ENCODE data around the gene CD2. TPM values are rescaled to one million over a fixed set of nuclear protein-coding genes. Genes with fewer than 3 reads are reported as not detected.

Gene CD2
- total RNA-seq, 4 donors from 2014 or later, result 0.39 to 1.7 TPM; not detected in 2

DNA sequence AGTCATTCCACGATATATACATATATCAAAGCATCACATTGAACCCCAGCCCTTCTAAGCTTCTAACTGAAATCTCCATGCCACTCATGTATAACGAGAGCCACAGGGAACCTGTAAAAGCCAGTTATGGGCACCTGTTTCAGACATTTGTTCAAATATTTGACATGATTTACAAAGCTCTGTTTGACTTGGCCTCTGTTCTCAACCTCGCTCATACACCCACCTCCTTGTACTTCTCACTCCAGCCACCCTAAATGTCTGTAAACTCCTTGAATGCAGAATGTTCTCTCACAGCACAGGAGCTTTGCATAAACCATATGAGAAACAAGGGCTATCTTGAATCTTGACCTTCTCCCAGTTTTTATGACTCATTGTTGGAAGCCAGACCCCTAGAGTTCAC is 36.9 kb upstream of the CD2 start:
- Histone ChIP-seq H3K27me3 (no peaks in the 10 kb centered on the region), H3K27ac (no peak overlapping the region), H3K4me3 (no peak overlapping the region), H3K4me1 (peaks cover 21% of the 10 kb centered on the region), H3K9me3 (no peaks in the 10 kb centered on the region), H3K36me3 (no peaks in the 10 kb centered on the region)
- WGBS, result 90% methylated on average over 3 of the region's 3 CpGs
- TF ChIP-seq EP300 (IDR thresholded peaks at IDR 0.05) (no peak), POLR2AphosphoS5 (IDR thresholded peaks at IDR 0.05) (no peak)
- TF ChIP-seq, protein P1, sequence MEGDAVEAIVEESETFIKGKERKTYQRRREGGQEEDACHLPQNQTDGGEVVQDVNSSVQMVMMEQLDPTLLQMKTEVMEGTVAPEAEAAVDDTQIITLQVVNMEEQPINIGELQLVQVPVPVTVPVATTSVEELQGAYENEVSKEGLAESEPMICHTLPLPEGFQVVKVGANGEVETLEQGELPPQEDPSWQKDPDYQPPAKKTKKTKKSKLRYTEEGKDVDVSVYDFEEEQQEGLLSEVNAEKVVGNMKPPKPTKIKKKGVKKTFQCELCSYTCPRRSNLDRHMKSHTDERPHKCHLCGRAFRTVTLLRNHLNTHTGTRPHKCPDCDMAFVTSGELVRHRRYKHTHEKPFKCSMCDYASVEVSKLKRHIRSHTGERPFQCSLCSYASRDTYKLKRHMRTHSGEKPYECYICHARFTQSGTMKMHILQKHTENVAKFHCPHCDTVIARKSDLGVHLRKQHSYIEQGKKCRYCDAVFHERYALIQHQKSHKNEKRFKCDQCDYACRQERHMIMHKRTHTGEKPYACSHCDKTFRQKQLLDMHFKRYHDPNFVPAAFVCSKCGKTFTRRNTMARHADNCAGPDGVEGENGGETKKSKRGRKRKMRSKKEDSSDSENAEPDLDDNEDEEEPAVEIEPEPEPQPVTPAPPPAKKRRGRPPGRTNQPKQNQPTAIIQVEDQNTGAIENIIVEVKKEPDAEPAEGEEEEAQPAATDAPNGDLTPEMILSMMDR (IDR thresholded peaks at IDR 0.05), result no peak
- no peak for DNase-seq (ENCODE audit: low spot score in 2 of 2)

DNA sequence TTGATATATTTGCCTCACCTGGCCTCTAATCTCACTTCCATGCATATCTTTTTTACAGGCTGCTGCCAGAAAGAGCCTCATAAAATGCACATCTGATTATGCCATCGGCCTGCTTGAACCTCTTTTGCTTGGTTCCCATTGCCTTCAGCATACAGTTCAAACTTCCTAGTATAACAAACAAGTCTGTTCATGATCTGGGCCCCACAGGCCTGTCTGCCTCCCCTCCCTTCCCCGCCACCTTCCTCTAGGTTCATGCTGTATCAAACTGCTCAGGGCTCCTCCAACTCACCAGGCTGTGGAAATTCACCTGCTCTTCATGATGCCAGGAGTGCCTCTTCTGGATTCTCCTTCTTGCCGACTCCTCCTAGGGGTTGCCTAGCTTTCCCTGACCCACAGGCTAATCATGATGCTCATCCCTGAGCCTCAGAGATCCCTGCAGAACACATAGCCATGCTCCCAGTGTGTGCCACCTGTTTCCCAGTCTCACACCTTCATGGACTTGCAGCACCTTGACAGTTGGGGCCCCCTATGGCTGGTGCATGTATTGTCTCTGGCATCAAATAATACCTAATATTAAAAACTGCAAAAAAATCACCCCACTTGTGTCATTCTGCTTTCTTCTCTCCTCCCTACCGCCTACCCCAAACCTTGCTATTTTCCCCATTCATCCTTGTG is 33.7 kb upstream of the CD2 start:
- 65% methylated on average over 4 of the region's 4 CpGs for WGBS
- DNase-seq (ENCODE audit: low spot score in 2 of 2), result no peak
- Histone ChIP-seq H3K4me1 (peaks cover 37% of the 10 kb centered on the region), H3K4me3 (no peak overlapping the region), H3K27ac (no peak overlapping the region), H3K36me3 (no peaks in the 10 kb centered on the region), H3K27me3 (no peaks in the 10 kb centered on the region), H3K9me3 (no peaks in the 10 kb centered on the region)
- TF ChIP-seq POLR2AphosphoS5 (IDR thresholded peaks at IDR 0.05) (peak in 1 of 3 donors; percentile 16), EP300 (IDR thresholded peaks at IDR 0.05) (no peak), POLR2A (IDR thresholded peaks at IDR 0.05) (no peak)
- TF ChIP-seq, protein P1 (IDR thresholded peaks at IDR 0.05), result no peak

DNA sequence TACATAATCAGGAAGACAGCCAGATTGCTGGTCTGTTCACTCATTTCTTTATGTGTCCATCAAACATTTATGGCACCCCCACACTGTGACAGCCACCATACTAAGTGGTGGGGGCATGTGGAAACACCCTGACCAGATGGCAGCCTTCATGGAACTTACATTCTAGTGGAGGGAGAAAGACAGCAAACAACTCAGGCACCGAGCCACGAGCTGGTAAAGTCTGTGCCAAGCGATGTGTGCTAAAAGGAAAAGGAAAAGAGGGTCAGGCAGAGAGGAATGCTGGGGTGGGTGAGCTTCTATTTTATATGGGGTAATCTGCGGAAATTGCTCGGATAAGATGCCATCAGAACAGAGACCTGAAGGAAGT is 33.2 kb upstream of the CD2 start:
- TF ChIP-seq EP300 (IDR thresholded peaks at IDR 0.05) (no peak), POLR2AphosphoS5 (IDR thresholded peaks at IDR 0.05) (no peak), POLR2A (IDR thresholded peaks at IDR 0.05) (no peak)
- TF ChIP-seq, protein P1 (IDR thresholded peaks at IDR 0.05), result no peak
- Histone ChIP-seq H3K27me3 (no peaks in the 10 kb centered on the region), H3K27ac (peak overlapping the region; percentile 42), H3K4me1 (peaks cover 42% of the 10 kb centered on the region), H3K36me3 (no peaks in the 10 kb centered on the region), H3K9me3 (no peaks in the 10 kb centered on the region), H3K4me3 (no peak overlapping the region)
- 80% methylated on average over 5 of the region's 5 CpGs for WGBS
- no peak for DNase-seq (ENCODE audit: low spot score in 2 of 2)

DNA sequence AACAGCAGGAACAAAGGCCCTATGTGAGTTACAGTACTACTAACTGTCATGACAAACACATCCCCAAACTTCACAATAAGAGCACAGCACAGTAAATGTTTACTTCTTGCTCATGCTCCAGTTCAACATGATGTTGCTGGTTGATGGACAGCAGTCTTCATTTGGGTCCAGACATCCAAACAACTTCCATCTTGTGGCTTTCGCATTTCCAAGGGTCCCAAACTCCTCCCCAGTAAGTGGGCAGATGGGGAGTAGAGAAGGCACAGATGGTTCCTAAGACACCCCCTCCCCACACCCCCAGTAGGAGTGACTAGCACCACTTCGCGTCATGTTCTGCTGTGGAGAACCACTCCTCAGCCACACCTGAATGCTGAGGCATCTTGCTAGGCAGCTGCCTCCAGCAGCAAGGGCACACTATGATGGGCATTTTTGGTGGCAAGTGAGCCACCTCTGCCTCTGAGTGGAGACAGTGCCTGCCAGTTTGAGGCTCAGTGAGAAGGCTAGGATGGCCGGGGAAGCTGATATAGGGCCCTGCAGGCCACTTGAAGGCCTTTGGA is 32.7 kb upstream of the CD2 start:
- 85% methylated on average over 4 of the region's 4 CpGs for WGBS
- H3K27ac ChIP-seq, result peak overlapping the region; percentile 42
- H3K27me3 ChIP-seq, result no peaks in the 10 kb centered on the region
- no peak for DNase-seq (ENCODE audit: low spot score in 2 of 2)
- no peak overlapping the region for H3K4me3 ChIP-seq
- TF ChIP-seq POLR2A (IDR thresholded peaks at IDR 0.05) (no peak), POLR2AphosphoS5 (IDR thresholded peaks at IDR 0.05) (no peak), EP300 (IDR thresholded peaks at IDR 0.05) (no peak)
- TF ChIP-seq, protein P1 (IDR thresholded peaks at IDR 0.05), result no peak
- H3K4me1 ChIP-seq, result peaks cover 42% of the 10 kb centered on the region
- no peaks in the 10 kb centered on the region for H3K36me3 ChIP-seq
- no peaks in the 10 kb centered on the region for H3K9me3 ChIP-seq

DNA sequence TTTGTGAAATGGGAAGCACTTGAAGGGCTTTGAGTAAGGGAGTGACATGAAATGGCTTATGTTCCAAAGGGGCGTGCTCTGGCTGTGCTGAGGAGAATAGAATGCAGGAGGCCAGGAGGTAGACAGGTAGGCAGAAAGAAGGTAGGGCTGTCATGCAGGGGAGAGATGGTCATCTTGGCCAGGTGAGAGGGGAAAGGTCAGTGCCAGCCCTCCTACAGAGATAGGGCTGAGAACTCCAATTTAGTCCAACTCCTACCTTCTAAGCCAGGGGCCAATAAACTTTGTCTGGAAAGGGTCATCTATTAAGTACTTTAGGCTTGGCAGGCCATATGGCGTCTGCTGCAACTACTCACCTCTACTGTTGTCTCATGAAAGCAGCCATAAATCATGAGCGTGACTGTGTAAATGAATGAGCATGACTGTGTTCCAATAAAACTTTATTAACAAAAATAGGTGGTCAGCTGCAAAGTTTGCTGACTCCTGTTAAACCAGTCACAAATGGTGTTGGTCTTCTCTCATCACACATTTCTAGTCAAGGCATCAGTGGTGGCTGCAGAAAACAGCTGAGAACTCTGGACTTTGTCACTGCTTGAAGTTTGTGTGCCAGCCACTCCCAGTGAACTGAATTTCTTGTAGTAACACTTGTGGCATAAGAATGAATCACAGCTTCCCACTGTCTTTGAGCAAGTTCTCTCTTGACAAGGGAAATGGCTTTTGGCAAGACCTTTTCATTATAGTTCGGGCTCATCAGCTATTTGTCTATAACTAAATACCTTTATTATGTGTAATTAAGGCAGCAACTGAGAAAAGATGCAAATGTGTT is 32.0 kb upstream of the CD2 start:
- Histone ChIP-seq H3K9me3 (no peaks in the 10 kb centered on the region), H3K36me3 (no peaks in the 10 kb centered on the region), H3K27ac (peak overlapping the region; percentile 42), H3K27me3 (no peaks in the 10 kb centered on the region), H3K4me1 (peaks cover 42% of the 10 kb centered on the region), H3K4me3 (no peak overlapping the region)
- DNase-seq (ENCODE audit: low spot score in 2 of 2), result no peak
- WGBS, result 55% methylated on average over 4 of the region's 4 CpGs
- TF ChIP-seq POLR2AphosphoS5 (IDR thresholded peaks at IDR 0.05), result no peak
- TF ChIP-seq, protein P1 (IDR thresholded peaks at IDR 0.05), result no peak
- no peak for TF ChIP-seq EP300 (IDR thresholded peaks at IDR 0.05)
- TF ChIP-seq POLR2A (IDR thresholded peaks at IDR 0.05), result no peak
